ENCODE data around the gene NUP62. TPM values are rescaled to one million over a fixed set of nuclear protein-coding genes. Genes with fewer than 3 reads are reported as not detected.

Gene NUP62
- total RNA-seq, 6 donors from 2014 or later, result 34.7 to 44.4 (median 40.1) TPM

DNA sequence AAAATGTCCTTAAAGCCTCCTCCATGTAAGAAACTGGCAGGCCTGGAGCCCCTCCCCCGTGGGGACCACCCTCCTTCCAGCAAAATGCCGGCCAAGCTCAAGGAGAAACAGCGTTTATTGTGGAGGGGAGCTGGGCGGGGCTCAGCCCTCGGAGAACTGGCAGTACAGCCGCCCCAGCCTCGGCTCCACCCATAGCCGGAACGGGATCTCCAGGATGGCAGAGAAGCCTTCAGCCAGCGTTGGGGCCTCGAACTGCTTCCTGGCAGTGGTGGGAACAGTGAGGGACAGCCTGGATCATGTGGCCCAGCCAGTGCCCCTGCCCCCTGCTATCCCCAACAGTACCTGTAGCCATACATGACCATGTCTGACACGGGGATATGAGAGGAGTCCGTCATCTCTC, 68.2 kb downstream of the NUP62 start:
- Histone ChIP-seq H3K27ac (peak overlapping the region in 3 of 4 donors; percentile 54 to 63 (median 61)), H3K4me3 (no peak overlapping the region)

GRCh38 chr19:49860336-49861102, 68.8 kb downstream of the NUP62 start:
- no peak overlapping the region for H3K4me3 ChIP-seq
- peak overlapping the region in 3 of 4 donors; percentile 54 to 63 (median 61) for H3K27ac ChIP-seq
- WGBS, 2 donors, result 79 to 87% methylated on average over 11 to 17 of the region's 17 CpGs
- H3K4me1 ChIP-seq, result peaks cover 5 to 14% (median 12%) of the 10 kb centered on the region in 4 donors
- peaks cover 12 to 95% (median 77%) of the 10 kb centered on the region in 4 donors for H3K36me3 ChIP-seq
- TF ChIP-seq, protein P1, sequence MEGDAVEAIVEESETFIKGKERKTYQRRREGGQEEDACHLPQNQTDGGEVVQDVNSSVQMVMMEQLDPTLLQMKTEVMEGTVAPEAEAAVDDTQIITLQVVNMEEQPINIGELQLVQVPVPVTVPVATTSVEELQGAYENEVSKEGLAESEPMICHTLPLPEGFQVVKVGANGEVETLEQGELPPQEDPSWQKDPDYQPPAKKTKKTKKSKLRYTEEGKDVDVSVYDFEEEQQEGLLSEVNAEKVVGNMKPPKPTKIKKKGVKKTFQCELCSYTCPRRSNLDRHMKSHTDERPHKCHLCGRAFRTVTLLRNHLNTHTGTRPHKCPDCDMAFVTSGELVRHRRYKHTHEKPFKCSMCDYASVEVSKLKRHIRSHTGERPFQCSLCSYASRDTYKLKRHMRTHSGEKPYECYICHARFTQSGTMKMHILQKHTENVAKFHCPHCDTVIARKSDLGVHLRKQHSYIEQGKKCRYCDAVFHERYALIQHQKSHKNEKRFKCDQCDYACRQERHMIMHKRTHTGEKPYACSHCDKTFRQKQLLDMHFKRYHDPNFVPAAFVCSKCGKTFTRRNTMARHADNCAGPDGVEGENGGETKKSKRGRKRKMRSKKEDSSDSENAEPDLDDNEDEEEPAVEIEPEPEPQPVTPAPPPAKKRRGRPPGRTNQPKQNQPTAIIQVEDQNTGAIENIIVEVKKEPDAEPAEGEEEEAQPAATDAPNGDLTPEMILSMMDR (IDR thresholded peaks at IDR 0.05), result no peak
- TF ChIP-seq POLR2AphosphoS5 (IDR thresholded peaks at IDR 0.05), result no peak
- TF ChIP-seq POLR2A (IDR thresholded peaks at IDR 0.05), result no peak
- no peak for TF ChIP-seq EP300 (IDR thresholded peaks at IDR 0.05)
- H3K27me3 ChIP-seq, result no peaks in the 10 kb centered on the region
- ATAC-seq (ENCODE audit: low FRiP score in 2 of 2), result no peak
- no peaks in the 10 kb centered on the region for H3K9me3 ChIP-seq
- peak in 1 of 2 donors; percentile 62 for DNase-seq

More for the DNA sequence above, 68.2 kb downstream of the NUP62 start:
- Histone ChIP-seq H3K36me3 (peaks cover 12 to 89% (median 75%) of the 10 kb centered on the region in 4 donors), H3K4me1 (peaks cover 11 to 19% (median 18%) of the 10 kb centered on the region in 4 donors), H3K27me3 (no peaks in the 10 kb centered on the region), H3K9me3 (no peaks in the 10 kb centered on the region)
- peak in 1 of 2 donors; percentile 55 for DNase-seq
- 31 to 52% methylated on average over 7 to 13 of the region's 13 CpGs for WGBS, 2 donors
- TF ChIP-seq EP300 (IDR thresholded peaks at IDR 0.05) (no peak), POLR2A (IDR thresholded peaks at IDR 0.05) (no peak), POLR2AphosphoS5 (IDR thresholded peaks at IDR 0.05) (no peak)
- TF ChIP-seq, protein P1 (IDR thresholded peaks at IDR 0.05), result no peak
- ATAC-seq (ENCODE audit: low FRiP score in 2 of 2), result peak in 1 of 2 donors; percentile 46

GRCh38 chr19:49859682-49860335, 69.5 kb downstream of the NUP62 start:
- DNase-seq (peak in 1 of 2 donors; percentile 71), ATAC-seq (ENCODE audit: low FRiP score in 2 of 2) (no peak)
- no peak overlapping the region for H3K27ac ChIP-seq
- TF ChIP-seq, protein P1 (IDR thresholded peaks at IDR 0.05), result no peak
- TF ChIP-seq POLR2AphosphoS5 (IDR thresholded peaks at IDR 0.05) (no peak), EP300 (IDR thresholded peaks at IDR 0.05) (no peak), POLR2A (IDR thresholded peaks at IDR 0.05) (no peak)
- 91 to 95% methylated on average over 7 to 19 of the region's 22 CpGs for WGBS, 2 donors
- H3K9me3 ChIP-seq, result no peaks in the 10 kb centered on the region
- no peak overlapping the region for H3K4me3 ChIP-seq
- H3K4me1 ChIP-seq, result peaks cover 0 to 8% (median 5%) of the 10 kb centered on the region in 4 donors
- peaks cover 12 to 98% (median 80%) of the 10 kb centered on the region in 4 donors for H3K36me3 ChIP-seq
- H3K27me3 ChIP-seq, result no peaks in the 10 kb centered on the region

- TF ChIP-seq EP300 (IDR thresholded peaks at IDR 0.05) (no peak), POLR2A (IDR thresholded peaks at IDR 0.05) (no peak), POLR2AphosphoS5 (IDR thresholded peaks at IDR 0.05) (no peak)
- TF ChIP-seq, protein P1 (IDR thresholded peaks at IDR 0.05), result no peak
- no peaks in the 10 kb centered on the region for H3K27me3 ChIP-seq
- DNase-seq (peak in 1 of 2 donors; percentile 83), ATAC-seq (ENCODE audit: low FRiP score in 2 of 2) (no peak)
- H3K36me3 ChIP-seq, result peaks cover 15 to 89% (median 73%) of the 10 kb centered on the region in 4 donors
- no peaks in the 10 kb centered on the region for H3K9me3 ChIP-seq
- 88 to 92% methylated on average over 21 to 35 of the region's 37 CpGs for WGBS, 2 donors
- H3K27ac ChIP-seq, result no peak overlapping the region
- no peak overlapping the region for H3K4me3 ChIP-seq
- peaks cover 6 to 17% (median 10%) of the 10 kb centered on the region in 4 donors for H3K4me1 ChIP-seq
Measured at GRCh38 chr19:49858088-49858985, 71.0 kb downstream of the NUP62 start.
